Inflammatory macrophage (primary cell): Measurements from ENCODE around the gene SPEN.

ENCODE experiments used
- DNase-seq, 2 donors: peaks; one replicate each; pipeline ENCODE4 v3.0.0-alpha.2; 2020 to 2022

Gene SPEN

GRCh38 chr1:15989776-15990175 is 142.3 kb downstream of the SPEN start:
- no peak for DNase-seq
